HepG2 (cell line): ENCODE data around the gene TBCD. TPM values are rescaled to one million over a fixed set of nuclear protein-coding genes. Genes with fewer than 3 reads are reported as not detected.

Experiments used
- AGO2 ChIP-seq: fragments of 200-400 bp; formaldehyde crosslinking; optimal IDR thresholded peaks from 2 replicates; pipeline ENCODE3; 2017; ENCODE audit warnings: mild to moderate bottlenecking, low read depth, low read length, moderate library complexity
- ATF3 ChIP-seq: sonication (generic); formaldehyde crosslinking; IDR thresholded peaks from 2 replicates; pipeline ENCODE4 v1.4.0; 2020; ENCODE audit warnings: missing genetic modification reagents
- DMAP1 ChIP-seq: IDR thresholded peaks from 2 replicates; pipeline ENCODE4 v1.6.1; 2016
- DNMT1 ChIP-seq: sonication (generic); formaldehyde crosslinking; IDR thresholded peaks from 2 replicates; pipeline ENCODE4 v1.5.1; 2020; ENCODE audit warnings: mild to moderate bottlenecking, missing genetic modification reagents
- HOXA3 ChIP-seq: sonication (generic); formaldehyde crosslinking; IDR thresholded peaks from 2 replicates; pipeline ENCODE4 v1.5.0; 2020; ENCODE audit warnings: missing genetic modification reagents
- MATR3 ChIP-seq: sonication (generic); formaldehyde crosslinking; IDR thresholded peaks from 2 replicates; pipeline ENCODE4 v1.4.0; 2020; ENCODE audit warnings: missing genetic modification reagents
- PHF20 ChIP-seq: sonication (generic); formaldehyde crosslinking; IDR thresholded peaks from 2 replicates; pipeline ENCODE4 v1.5.0; 2020; ENCODE audit warnings: mild to moderate bottlenecking, missing genetic modification reagents
- POLR2AphosphoS5 ChIP-seq: IDR thresholded peaks from 2 replicates; pipeline ENCODE4 v1.6.1; 2012; ENCODE audit warnings: low read depth, low read length
- PPARG ChIP-seq: conservative IDR thresholded peaks from 2 replicates; pipeline ENCODE4 v1.6.1; 2016; ENCODE audit warnings: missing biosample characterization, missing genetic modification reagents
- SPEN ChIP-seq: sonication (generic); formaldehyde crosslinking; IDR thresholded peaks from 2 replicates; pipeline ENCODE4 v1.5.1; 2020; ENCODE audit warnings: low read depth, mild to moderate bottlenecking, missing genetic modification reagents
- SRSF4 ChIP-seq: fragments of 200-400 bp; formaldehyde crosslinking; IDR thresholded peaks from one replicate; pipeline ENCODE4 v1.6.1; 2018; ENCODE audit warnings: mild to moderate bottlenecking, low read depth, low read length, moderate library complexity; ENCODE audit not compliant: poor library complexity, severe bottlenecking
- YY1 ChIP-seq: IDR thresholded peaks from 2 replicates; pipeline ENCODE4 v1.6.1; 2011; ENCODE audit warnings: low read length, low read depth, moderate library complexity, mild to moderate bottlenecking; ENCODE audit not compliant: insufficient read depth, insufficient replicate concordance
- ZFP41 ChIP-seq: sonication (generic); formaldehyde crosslinking; IDR thresholded peaks from 2 replicates; pipeline ENCODE4 v1.4.0; 2020; ENCODE audit warnings: mild to moderate bottlenecking, missing genetic modification reagents, borderline replicate concordance
- ZFX ChIP-seq: sonication (generic); formaldehyde crosslinking; IDR thresholded peaks from 2 replicates; pipeline ENCODE4 v1.4.0; 2020; ENCODE audit warnings: mild to moderate bottlenecking, low read depth, missing genetic modification reagents, moderate library complexity
- ZGPAT ChIP-seq: IDR thresholded peaks from 2 replicates; pipeline ENCODE4 v1.6.1; 2016; ENCODE audit warnings: mild to moderate bottlenecking
- ZNF503 ChIP-seq: sonication (generic); formaldehyde crosslinking; IDR thresholded peaks from 2 replicates; pipeline ENCODE4 v1.4.0; 2020; ENCODE audit warnings: missing genetic modification reagents
- ZNF619 ChIP-seq: sonication (generic); formaldehyde crosslinking; IDR thresholded peaks from 2 replicates; pipeline ENCODE4 v1.4.0; 2020; ENCODE audit warnings: mild to moderate bottlenecking, missing genetic modification reagents
- ZNF776 ChIP-seq: sonication (generic); formaldehyde crosslinking; IDR thresholded peaks from 2 replicates; pipeline ENCODE4 v1.4.0; 2020; ENCODE audit warnings: mild to moderate bottlenecking, missing genetic modification reagents
- ZNF891 ChIP-seq: sonication (generic); formaldehyde crosslinking; IDR thresholded peaks from 2 replicates; pipeline ENCODE4 v1.5.0; 2020; ENCODE audit warnings: mild to moderate bottlenecking, missing genetic modification reagents
- ZSCAN31 ChIP-seq: sonication (generic); formaldehyde crosslinking; IDR thresholded peaks from 2 replicates; pipeline ENCODE4 v1.5.0; 2020; ENCODE audit warnings: low read depth, mild to moderate bottlenecking, missing genetic modification reagents
- ZZZ3 ChIP-seq: sonication (generic); formaldehyde crosslinking; IDR thresholded peaks from 2 replicates; pipeline ENCODE4 v1.4.0; 2020; ENCODE audit warnings: missing genetic modification reagents, mild to moderate bottlenecking, borderline replicate concordance
- polyA plus RNA-seq, 8 experiments: library from polyadenylated mRNA; depleted of rRNA in 3 of 8; stranded (reverse) in 7 of 8; unstranded in 1 of 8; fragments of >200 nt; fragmentation: Illumina TruSeq in 4 of 8; extraction: Trizol in 4 of 8; gene quantifications; 2 replicates each; pipeline versions ENCODE4 v1.2.1 to v1.2.3, GENCODE V29; 2011 to 2016; ENCODE audit warnings: low read depth in 4 of 8, missing spikeins in 1 of 8, mixed read lengths in 1 of 8; ENCODE audit not compliant: insufficient read depth in 1 of 8
- total RNA-seq, 5 experiments: library from RNA; depleted of rRNA; stranded (reverse); fragments of >200 nt; fragmentation: Illumina TruSeq; extraction: Trizol; gene quantifications; 2 replicates each; pipeline ENCODE4 v1.2.3, GENCODE V29; 2016; ENCODE audit warnings: low read depth in 1 of 5
- TF ChIP-seq, protein P1 (sequence below): IDR thresholded peaks from 2 replicates; pipeline ENCODE4 v1.6.1; 2016; ENCODE audit warnings: missing genetic modification reagents, missing compliant biosample characterization
- TF ChIP-seq, protein P2 (sequence below): sonication (generic); formaldehyde crosslinking; conservative IDR thresholded peaks from 2 replicates; pipeline ENCODE4 v1.8.0; 2022; ENCODE audit warnings: missing genetic modification reagents

TBCD gene
- total and polyA plus RNA-seq, 2 of the 13 experiments (the other 11 are each of a cell fraction or from before 2014, with no cell fraction given): 33.9 to 54.8 TPM

DNA sequence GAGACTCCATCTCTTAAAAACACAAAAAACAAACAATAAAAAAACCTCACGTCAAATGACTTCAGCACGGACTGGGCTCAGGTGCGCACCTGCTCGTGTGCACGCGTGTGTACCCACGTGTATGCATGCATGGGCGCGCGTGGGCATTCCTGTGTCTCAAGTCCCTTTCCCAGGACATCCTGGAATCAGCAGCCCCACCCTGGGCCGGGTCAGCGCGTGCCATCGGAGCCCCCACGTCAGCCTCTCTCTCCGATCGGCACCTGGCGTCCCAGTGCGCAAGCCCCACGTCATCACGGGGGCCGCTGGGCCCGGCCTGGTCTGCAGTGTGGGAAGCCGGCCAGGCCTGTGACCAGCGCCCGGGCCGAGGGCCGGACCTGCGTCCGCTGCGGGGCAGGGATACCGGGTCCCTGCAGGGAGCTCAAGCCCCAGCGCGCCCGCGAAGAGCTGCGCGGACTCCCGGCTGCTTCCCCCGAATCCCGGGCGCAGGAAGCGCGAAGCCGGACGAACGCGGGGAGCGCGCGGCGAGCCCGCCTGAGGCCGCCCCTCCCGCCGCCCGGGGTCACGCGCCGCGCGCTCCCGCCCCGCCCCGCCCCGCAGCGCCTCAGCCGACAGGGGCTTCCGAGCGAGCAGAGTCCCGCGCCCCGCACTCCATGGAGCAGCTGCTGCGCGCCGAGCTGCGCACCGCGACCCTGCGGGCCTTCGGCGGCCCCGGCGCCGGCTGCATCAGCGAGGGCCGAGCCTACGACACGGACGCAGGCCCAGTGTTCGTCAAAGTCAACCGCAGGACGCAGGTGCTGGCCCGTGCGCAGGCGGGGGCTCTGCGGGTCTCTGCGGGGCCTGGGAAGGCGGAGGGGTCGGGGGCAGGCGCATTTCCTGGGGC, 16.6 kb upstream of the TBCD start, which contains the start of gene FN3K (continued):
- peak; percentile 36; the same call in 1 of the 2 replicates for TF ChIP-seq ATF3
- peak; percentile 51 for TF ChIP-seq SPEN (CRISPR knock-in tag)
- TF ChIP-seq, protein P1, sequence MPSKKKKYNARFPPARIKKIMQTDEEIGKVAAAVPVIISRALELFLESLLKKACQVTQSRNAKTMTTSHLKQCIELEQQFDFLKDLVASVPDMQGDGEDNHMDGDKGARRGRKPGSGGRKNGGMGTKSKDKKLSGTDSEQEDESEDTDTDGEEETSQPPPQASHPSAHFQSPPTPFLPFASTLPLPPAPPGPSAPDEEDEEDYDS (CRISPR knock-in tag): no peak
- TF ChIP-seq ZNF776 (CRISPR knock-in tag): peak; percentile 48; the same call in 1 of the 2 replicates
- TF ChIP-seq PHF20 (CRISPR knock-in tag): peak; percentile 47; the same call in 1 of the 2 replicates
- peak; percentile 63; the same call in 1 of the 2 replicates for TF ChIP-seq ZNF503 (CRISPR knock-in tag)
- TF ChIP-seq PPARG: no peak
- peak; percentile 30; the same call in 1 of the 2 replicates for TF ChIP-seq DNMT1
- peak; percentile 81 for TF ChIP-seq AGO2
- peak; percentile 62; the same call in 1 of the 2 replicates for TF ChIP-seq ZNF891 (CRISPR knock-in tag)
- TF ChIP-seq MATR3 (CRISPR knock-in tag): 0 out of 2 replicates have a peak, but pooled peaks have one; percentile 18
- TF ChIP-seq ZSCAN31 (CRISPR knock-in tag): no peak
- peak; percentile 42 for TF ChIP-seq YY1
- TF ChIP-seq DMAP1 (CRISPR knock-in tag): no peak; the same call in none of the 2 replicates
- TF ChIP-seq POLR2AphosphoS5: peak; percentile 89
- TF ChIP-seq HOXA3 (CRISPR knock-in tag): peak; percentile 89
- no peak for TF ChIP-seq ZNF619 (CRISPR knock-in tag)
- TF ChIP-seq ZFP41 (CRISPR knock-in tag): no peak
- TF ChIP-seq ZGPAT (CRISPR knock-in tag): peak; percentile 51; the same call in 1 of the 2 replicates
- no peak for TF ChIP-seq ZZZ3 (CRISPR knock-in tag)
- peak; percentile 88 for TF ChIP-seq ZFX
- TF ChIP-seq, protein P2, sequence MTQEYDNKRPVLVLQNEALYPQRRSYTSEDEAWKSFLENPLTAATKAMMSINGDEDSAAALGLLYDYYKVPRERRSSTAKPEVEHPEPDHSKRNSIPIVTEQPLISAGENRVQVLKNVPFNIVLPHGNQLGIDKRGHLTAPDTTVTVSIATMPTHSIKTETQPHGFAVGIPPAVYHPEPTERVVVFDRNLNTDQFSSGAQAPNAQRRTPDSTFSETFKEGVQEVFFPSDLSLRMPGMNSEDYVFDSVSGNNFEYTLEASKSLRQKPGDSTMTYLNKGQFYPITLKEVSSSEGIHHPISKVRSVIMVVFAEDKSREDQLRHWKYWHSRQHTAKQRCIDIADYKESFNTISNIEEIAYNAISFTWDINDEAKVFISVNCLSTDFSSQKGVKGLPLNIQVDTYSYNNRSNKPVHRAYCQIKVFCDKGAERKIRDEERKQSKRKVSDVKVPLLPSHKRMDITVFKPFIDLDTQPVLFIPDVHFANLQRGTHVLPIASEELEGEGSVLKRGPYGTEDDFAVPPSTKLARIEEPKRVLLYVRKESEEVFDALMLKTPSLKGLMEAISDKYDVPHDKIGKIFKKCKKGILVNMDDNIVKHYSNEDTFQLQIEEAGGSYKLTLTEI: no peak
- no peak for TF ChIP-seq SRSF4
